ENCODE measurements around the gene EVPL. TPM values are rescaled to one million over a fixed set of nuclear protein-coding genes. Genes with fewer than 3 reads are reported as not detected.

Gene EVPL
- total and polyA plus RNA-seq, 2 donors (not counting 3 experiments of a cell fraction or from before 2014, with no cell fraction given) = not detected

GRCh38 chr17:76049836-76050537 is 22.9 kb upstream of the EVPL start:
- dilution Hi-C loops (cut with MboI; ENCODE audit: extremely low pct_ligation_motif_present, low sequenced_read_pairs) = no loop called here
- no peak overlapping the region for H2AFZ ChIP-seq (ENCODE audit: low read depth, low read length)
- H3K9ac ChIP-seq (replicated peaks; ENCODE audit: extremely low read depth, insufficient read depth, low read length) = no peak overlapping the region
- TF ChIP-seq FOS (IDR thresholded peaks at IDR 0.05; ENCODE audit: borderline replicate concordance, insufficient read depth, low read length) (no peak), POLR2A (IDR thresholded peaks at IDR 0.05; ENCODE audit: low read depth, low read length) (no peak), GATA2 (IDR thresholded peaks at IDR 0.05; ENCODE audit: insufficient read depth, insufficient read length, low read depth, low read length) (no peak), EZH2 (IDR thresholded peaks at IDR 0.05; ENCODE audit: borderline replicate concordance, low read depth, low read length, severe bottlenecking) (no peak), JUN (IDR thresholded peaks at IDR 0.05; ENCODE audit: borderline replicate concordance, insufficient read depth, insufficient read length, low read depth) (no peak), POLR2AphosphoS5 (IDR thresholded peaks at IDR 0.05; ENCODE audit: insufficient read depth, low read depth, low read length) (no peak), MYC (IDR thresholded peaks at IDR 0.05; ENCODE audit: low read depth, low read length) (no peak)
- TF ChIP-seq, protein P1, sequence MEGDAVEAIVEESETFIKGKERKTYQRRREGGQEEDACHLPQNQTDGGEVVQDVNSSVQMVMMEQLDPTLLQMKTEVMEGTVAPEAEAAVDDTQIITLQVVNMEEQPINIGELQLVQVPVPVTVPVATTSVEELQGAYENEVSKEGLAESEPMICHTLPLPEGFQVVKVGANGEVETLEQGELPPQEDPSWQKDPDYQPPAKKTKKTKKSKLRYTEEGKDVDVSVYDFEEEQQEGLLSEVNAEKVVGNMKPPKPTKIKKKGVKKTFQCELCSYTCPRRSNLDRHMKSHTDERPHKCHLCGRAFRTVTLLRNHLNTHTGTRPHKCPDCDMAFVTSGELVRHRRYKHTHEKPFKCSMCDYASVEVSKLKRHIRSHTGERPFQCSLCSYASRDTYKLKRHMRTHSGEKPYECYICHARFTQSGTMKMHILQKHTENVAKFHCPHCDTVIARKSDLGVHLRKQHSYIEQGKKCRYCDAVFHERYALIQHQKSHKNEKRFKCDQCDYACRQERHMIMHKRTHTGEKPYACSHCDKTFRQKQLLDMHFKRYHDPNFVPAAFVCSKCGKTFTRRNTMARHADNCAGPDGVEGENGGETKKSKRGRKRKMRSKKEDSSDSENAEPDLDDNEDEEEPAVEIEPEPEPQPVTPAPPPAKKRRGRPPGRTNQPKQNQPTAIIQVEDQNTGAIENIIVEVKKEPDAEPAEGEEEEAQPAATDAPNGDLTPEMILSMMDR (IDR thresholded peaks at IDR 0.05; ENCODE audit: extremely low read depth in 1 of 2, insufficient read depth in 1 of 2, low read depth in 1 of 2, low read length in 2 of 2) = no peak
- TF ChIP-seq, protein P2, sequence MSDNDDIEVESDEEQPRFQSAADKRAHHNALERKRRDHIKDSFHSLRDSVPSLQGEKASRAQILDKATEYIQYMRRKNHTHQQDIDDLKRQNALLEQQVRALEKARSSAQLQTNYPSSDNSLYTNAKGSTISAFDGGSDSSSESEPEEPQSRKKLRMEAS (IDR thresholded peaks at IDR 0.05; ENCODE audit: insufficient read depth, insufficient read length) = no peak
- no peaks in the 10 kb centered on the region for H3K9me3 ChIP-seq (replicated peaks; ENCODE audit: control insufficient read depth, insufficient read depth, low read length)
- ChIA-PET CTCF (interaction anchor here (1.1 to 1.7 kb wide), 4 partner anchors 13 to 36 kb away, joined by 3 to 4 read pairs (median 3); no protein-coding TSS in a partner anchor), POLR2A (no interaction called here)
- peaks cover 20% of the 10 kb centered on the region for H3K79me2 ChIP-seq (ENCODE audit: control insufficient read depth, insufficient read depth, low read length)
- no peaks in the 10 kb centered on the region for H3K27me3 ChIP-seq (ENCODE audit: control insufficient read depth in 2 of 2, insufficient read depth in 2 of 2, low read length in 2 of 2)
- H3K4me3 ChIP-seq (replicated peaks in 1 of 3; ENCODE audit: insufficient read depth in 1 of 3, low read depth in 1 of 3, low read length in 3 of 3) = no peak overlapping the region
- H3K27ac ChIP-seq (ENCODE audit: insufficient read depth, low read depth, low read length) = no peak overlapping the region
- H3K36me3 ChIP-seq (ENCODE audit: control insufficient read depth in 2 of 2, extremely low read depth in 1 of 2, insufficient read depth in 2 of 2, low read length in 2 of 2) = peaks cover 16 to 34% of the 10 kb centered on the region in 2 experiments
- no peak overlapping the region for H3K4me2 ChIP-seq (ENCODE audit: insufficient read depth, low read length)
- FAIRE-seq (no peak), DNase-seq (ENCODE audit: low read depth, low spot score) (no peak)
- H3K9me1 ChIP-seq (replicated peaks; ENCODE audit: control insufficient read depth, extremely low read depth, insufficient read depth, low read length) = no peaks in the 10 kb centered on the region
- peaks cover 18% of the 10 kb centered on the region for H3K4me1 ChIP-seq (ENCODE audit: control insufficient read depth, extremely low read depth, insufficient read depth, low read length)
- intact Hi-C loops (cut with micrococcal nuclease) = no loop called here
- BruUV-seq (replicated peaks) = no TSS peak
- H4K20me1 ChIP-seq (replicated peaks; ENCODE audit: control insufficient read depth, extremely low read depth, insufficient read depth, low read length) = no peaks in the 10 kb centered on the region
